ENCODE measurements around the gene SLX4IP. TPM values are rescaled to one million over a fixed set of nuclear protein-coding genes. Genes with fewer than 3 reads are reported as not detected.
"Not testable (repeated sequence)": the region's sequence is repeated elsewhere in the genome, so short reads cannot be mapped to it uniquely, and the experiment has no call there.

The SLX4IP gene
- total RNA-seq, 1 donor from 2014 or later = 5.3 TPM

GRCh38 chr20:10584371-10584770 lies 149.3 kb downstream of the SLX4IP start:
- Mint-ChIP-seq H3K9me3 (ENCODE audit: unreplicated experiment) (no peaks in the 10 kb centered on the region), H3K4me3 (ENCODE audit: unreplicated experiment) (no peak overlapping the region), H3K27ac (ENCODE audit: unreplicated experiment) (no peak overlapping the region), H3K4me1 (ENCODE audit: low read depth, unreplicated experiment) (peaks cover 14% of the 10 kb centered on the region), H3K27me3 (ENCODE audit: low read depth, unreplicated experiment) (no peaks in the 10 kb centered on the region), H3K36me3 (ENCODE audit: low read depth, unreplicated experiment) (no peaks in the 10 kb centered on the region)
- no peak overlapping the region for H2AFZ ChIP-seq (ENCODE audit: low read depth, low read length)
- H3K4me2 ChIP-seq (ENCODE audit: low read length) = no peak overlapping the region
- no peak for FAIRE-seq
- no peaks in the 10 kb centered on the region for H4K20me1 ChIP-seq (ENCODE audit: insufficient read depth, low read length)
- H3K36me3 ChIP-seq (ENCODE audit: insufficient read depth, low read length) = no peaks in the 10 kb centered on the region
- peaks cover 7% of the 10 kb centered on the region for H3K4me1 ChIP-seq (ENCODE audit: insufficient read depth, low read length)
- no peak overlapping the region for H3K9ac ChIP-seq (ENCODE audit: low read length)
- no peaks in the 10 kb centered on the region for H3K79me2 ChIP-seq (ENCODE audit: insufficient read depth, low read length)
- H3K4me3 ChIP-seq (ENCODE audit: insufficient read depth, low read depth, low read length) = no peak overlapping the region
- no peak overlapping the region for H3K27ac ChIP-seq (ENCODE audit: low read depth, low read length)
- no peak for DNase-seq (ENCODE audit: low read depth)
- TF ChIP-seq EZH2 (IDR thresholded peaks at IDR 0.05; ENCODE audit: insufficient read depth, low read length) (no peak), CTCF (IDR thresholded peaks at IDR 0.05; ENCODE audit: insufficient read depth, low read depth, low read length) (no peak)
- H3K9me3 ChIP-seq (ENCODE audit: insufficient read depth, low read depth, low read length) = no peaks in the 10 kb centered on the region
- no peaks in the 10 kb centered on the region for H3K27me3 ChIP-seq (ENCODE audit: insufficient read depth, low read length)

- DNase-seq (ENCODE audit: low read depth) = no peak
- H3K4me3 ChIP-seq (ENCODE audit: insufficient read depth, low read depth, low read length) = no peak overlapping the region
- FAIRE-seq = no peak
- H3K27me3 ChIP-seq (ENCODE audit: insufficient read depth, low read length) = no peaks in the 10 kb centered on the region
- no peaks in the 10 kb centered on the region for H3K36me3 Mint-ChIP-seq (ENCODE audit: low read depth, unreplicated experiment)
- H3K9me3 ChIP-seq (ENCODE audit: insufficient read depth, low read depth, low read length) = no peaks in the 10 kb centered on the region
- H3K9ac ChIP-seq (ENCODE audit: low read length) = no peak overlapping the region
- H2AFZ ChIP-seq (ENCODE audit: low read depth, low read length) = no peak overlapping the region
- H3K4me1 Mint-ChIP-seq (ENCODE audit: low read depth, unreplicated experiment) = peaks cover 14% of the 10 kb centered on the region
- peaks cover 7% of the 10 kb centered on the region for H3K4me1 ChIP-seq (ENCODE audit: insufficient read depth, low read length)
- no peak for TF ChIP-seq EZH2 (IDR thresholded peaks at IDR 0.05; ENCODE audit: insufficient read depth, low read length)
- TF ChIP-seq CTCF (IDR thresholded peaks at IDR 0.05; ENCODE audit: insufficient read depth, low read depth, low read length) = no peak
- no peak overlapping the region for H3K27ac ChIP-seq (ENCODE audit: low read depth, low read length)
- H3K36me3 ChIP-seq (ENCODE audit: insufficient read depth, low read length) = no peaks in the 10 kb centered on the region
- H3K9me3 Mint-ChIP-seq (ENCODE audit: unreplicated experiment) = no peaks in the 10 kb centered on the region
- H3K4me2 ChIP-seq (ENCODE audit: low read length) = no peak overlapping the region
- no peaks in the 10 kb centered on the region for H3K79me2 ChIP-seq (ENCODE audit: insufficient read depth, low read length)
- H3K4me3 Mint-ChIP-seq (ENCODE audit: unreplicated experiment) = no peak overlapping the region
- no peak overlapping the region for H3K27ac Mint-ChIP-seq (ENCODE audit: unreplicated experiment)
- no peaks in the 10 kb centered on the region for H4K20me1 ChIP-seq (ENCODE audit: insufficient read depth, low read length)
- no peaks in the 10 kb centered on the region for H3K27me3 Mint-ChIP-seq (ENCODE audit: low read depth, unreplicated experiment)
These were observed 150.2 kb downstream of the SLX4IP start for GRCh38 chr20:10585308-10585707.

GRCh38 chr20:10586296-10586695 lies 151.2 kb downstream of the SLX4IP start:
- no peaks in the 10 kb centered on the region for H3K27me3 ChIP-seq (ENCODE audit: insufficient read depth, low read length)

GRCh38 chr20:10590446-10590845 lies 155.3 kb downstream of the SLX4IP start:
- H3K36me3 Mint-ChIP-seq (ENCODE audit: low read depth, unreplicated experiment); H3K27me3 ChIP-seq (ENCODE audit: insufficient read depth, low read length); H3K9me3 Mint-ChIP-seq (ENCODE audit: unreplicated experiment); H3K4me3 Mint-ChIP-seq (ENCODE audit: unreplicated experiment); H3K27ac ChIP-seq (ENCODE audit: low read depth, low read length); FAIRE-seq; H4K20me1 ChIP-seq (ENCODE audit: insufficient read depth, low read length); H3K79me2 ChIP-seq (ENCODE audit: insufficient read depth, low read length); H3K27me3 Mint-ChIP-seq (ENCODE audit: low read depth, unreplicated experiment); H3K36me3 ChIP-seq (ENCODE audit: insufficient read depth, low read length); H3K9ac ChIP-seq (ENCODE audit: low read length); H3K4me2 ChIP-seq (ENCODE audit: low read length); H3K9me3 ChIP-seq (ENCODE audit: insufficient read depth, low read depth, low read length); H2AFZ ChIP-seq (ENCODE audit: low read depth, low read length); DNase-seq (ENCODE audit: low read depth); H3K4me3 ChIP-seq (ENCODE audit: insufficient read depth, low read depth, low read length); H3K27ac Mint-ChIP-seq (ENCODE audit: unreplicated experiment): not testable (repeated sequence)
- H3K4me1 Mint-ChIP-seq (ENCODE audit: low read depth, unreplicated experiment) = peaks cover 18% of the 10 kb centered on the region
- H3K4me1 ChIP-seq (ENCODE audit: insufficient read depth, low read length) = peaks cover 14% of the 10 kb centered on the region

More at GRCh38 chr20:10586296-10586695, 151.2 kb downstream of the SLX4IP start:
- H3K27me3 Mint-ChIP-seq (ENCODE audit: low read depth, unreplicated experiment) = no peaks in the 10 kb centered on the region
- DNase-seq (ENCODE audit: low read depth) (peak; percentile 43), FAIRE-seq (no peak)
- no peaks in the 10 kb centered on the region for H3K9me3 Mint-ChIP-seq (ENCODE audit: unreplicated experiment)
- Histone ChIP-seq H3K9ac (ENCODE audit: low read length) (no peak overlapping the region), H4K20me1 (ENCODE audit: insufficient read depth, low read length) (no peaks in the 10 kb centered on the region), H3K79me2 (ENCODE audit: insufficient read depth, low read length) (no peaks in the 10 kb centered on the region), H3K4me1 (ENCODE audit: insufficient read depth, low read length) (peaks cover 10% of the 10 kb centered on the region), H3K9me3 (ENCODE audit: insufficient read depth, low read depth, low read length) (no peaks in the 10 kb centered on the region), H2AFZ (ENCODE audit: low read depth, low read length) (no peak overlapping the region), H3K4me2 (ENCODE audit: low read length) (no peak overlapping the region), H3K27ac (ENCODE audit: low read depth, low read length) (no peak overlapping the region), H3K4me3 (ENCODE audit: insufficient read depth, low read depth, low read length) (no peak overlapping the region), H3K36me3 (ENCODE audit: insufficient read depth, low read length) (no peaks in the 10 kb centered on the region)
- H3K4me1 Mint-ChIP-seq (ENCODE audit: low read depth, unreplicated experiment) = peaks cover 17% of the 10 kb centered on the region
- TF ChIP-seq EZH2 (IDR thresholded peaks at IDR 0.05; ENCODE audit: insufficient read depth, low read length) (no peak), CTCF (IDR thresholded peaks at IDR 0.05; ENCODE audit: insufficient read depth, low read depth, low read length) (no peak)
- no peak overlapping the region for H3K27ac Mint-ChIP-seq (ENCODE audit: unreplicated experiment)
- H3K4me3 Mint-ChIP-seq (ENCODE audit: unreplicated experiment) = no peak overlapping the region
- H3K36me3 Mint-ChIP-seq (ENCODE audit: low read depth, unreplicated experiment) = no peaks in the 10 kb centered on the region

All from astrocyte (in vitro differentiated cells and primary cell).